RCC 7860 (cell line): ENCODE results near the gene PALLD.

Experiments used
- DNase-seq: peaks from one replicate; pipeline ENCODE4 v3.0.0-alpha.2; 2015; ENCODE audit warnings: low spot score
- FAIRE-seq: peaks from 2 replicates; lab custom pipeline; 2012; peaks lifted over from hg19 to GRCh38; lab: Jason Lieb, UNC

PALLD gene

DNA sequence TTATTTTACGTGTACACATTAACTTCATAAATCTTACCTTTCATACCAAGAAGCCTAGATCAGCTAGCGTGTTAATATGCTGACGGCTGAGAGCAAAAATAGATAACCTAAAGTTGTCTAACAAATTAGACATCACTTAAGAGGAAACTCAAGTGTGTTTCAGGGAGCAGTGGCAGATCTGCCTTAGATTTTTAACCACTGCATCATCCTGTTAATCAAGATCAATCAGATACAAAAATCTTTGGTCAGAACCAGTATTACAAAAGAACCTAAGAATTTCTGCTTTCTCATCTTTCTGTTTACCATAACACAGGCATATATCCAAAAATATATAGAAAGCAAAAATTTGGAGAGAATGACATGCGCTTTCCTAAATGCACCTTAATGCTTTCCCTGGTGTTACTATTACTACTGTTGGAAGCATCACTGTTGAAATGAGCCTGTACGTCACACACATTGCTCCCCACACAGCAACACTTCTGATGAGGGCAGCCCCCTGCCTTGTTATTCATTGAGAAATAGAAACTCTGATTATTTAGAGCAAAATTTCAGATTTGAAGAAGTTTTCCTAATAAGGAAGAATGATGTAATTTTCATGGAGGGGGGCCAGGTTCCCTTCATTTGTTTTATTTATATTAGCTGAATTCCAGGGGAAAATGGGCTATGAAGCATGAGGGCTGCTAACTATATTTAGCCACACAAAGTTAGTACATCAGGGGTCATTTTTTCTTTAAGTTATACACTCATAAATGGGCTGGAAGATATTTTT is 360.9 kb downstream of the PALLD start:
- FAIRE-seq (no peak), DNase-seq (no peak)

- FAIRE-seq (no peak), DNase-seq (no peak)
Measured at GRCh38 chr4:168859100-168859499, 362.2 kb downstream of the PALLD start.

DNA sequence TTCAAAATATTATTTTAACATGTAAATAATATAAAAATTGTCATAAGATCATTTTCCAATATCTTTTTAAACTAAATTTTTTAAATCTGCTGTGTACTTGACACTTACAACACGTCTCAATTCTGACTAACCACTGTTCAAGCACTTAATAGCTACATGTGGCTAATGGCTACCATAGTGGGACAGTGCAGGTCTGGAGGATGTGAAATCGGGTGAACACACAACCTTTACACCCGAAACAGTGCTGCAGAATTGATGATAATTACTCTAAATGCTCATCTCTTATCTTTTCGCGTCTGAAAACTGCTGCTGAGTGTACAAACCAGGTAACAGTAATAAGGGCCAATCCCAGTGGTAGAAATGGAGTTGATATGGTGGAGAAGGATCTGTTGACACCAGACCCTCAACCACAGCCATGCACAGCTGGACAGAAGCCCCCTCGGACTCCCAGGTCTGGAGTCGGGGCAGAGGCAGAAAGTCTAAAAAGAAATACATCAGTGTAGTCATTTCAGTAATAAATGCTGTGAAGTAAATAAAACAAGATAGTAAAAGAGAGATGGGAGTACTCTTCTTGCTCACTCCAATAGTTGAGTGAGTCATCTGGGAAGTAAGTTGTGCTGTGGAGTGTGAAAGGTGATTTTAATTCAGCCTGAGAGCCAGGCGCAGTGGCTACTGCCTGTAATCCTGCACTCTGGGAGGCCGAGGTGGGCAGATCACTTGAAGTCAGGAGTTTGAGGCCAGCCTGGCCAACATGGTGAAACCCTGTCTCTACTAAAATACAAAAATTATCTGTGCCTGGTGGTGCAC is 363.2 kb downstream of the PALLD start:
- DNase-seq = peak; percentile 70
- FAIRE-seq = peak; percentile 75

GRCh38 chr4:168860827-168861226 is 364.0 kb downstream of the PALLD start:
- no peak for FAIRE-seq

DNA sequence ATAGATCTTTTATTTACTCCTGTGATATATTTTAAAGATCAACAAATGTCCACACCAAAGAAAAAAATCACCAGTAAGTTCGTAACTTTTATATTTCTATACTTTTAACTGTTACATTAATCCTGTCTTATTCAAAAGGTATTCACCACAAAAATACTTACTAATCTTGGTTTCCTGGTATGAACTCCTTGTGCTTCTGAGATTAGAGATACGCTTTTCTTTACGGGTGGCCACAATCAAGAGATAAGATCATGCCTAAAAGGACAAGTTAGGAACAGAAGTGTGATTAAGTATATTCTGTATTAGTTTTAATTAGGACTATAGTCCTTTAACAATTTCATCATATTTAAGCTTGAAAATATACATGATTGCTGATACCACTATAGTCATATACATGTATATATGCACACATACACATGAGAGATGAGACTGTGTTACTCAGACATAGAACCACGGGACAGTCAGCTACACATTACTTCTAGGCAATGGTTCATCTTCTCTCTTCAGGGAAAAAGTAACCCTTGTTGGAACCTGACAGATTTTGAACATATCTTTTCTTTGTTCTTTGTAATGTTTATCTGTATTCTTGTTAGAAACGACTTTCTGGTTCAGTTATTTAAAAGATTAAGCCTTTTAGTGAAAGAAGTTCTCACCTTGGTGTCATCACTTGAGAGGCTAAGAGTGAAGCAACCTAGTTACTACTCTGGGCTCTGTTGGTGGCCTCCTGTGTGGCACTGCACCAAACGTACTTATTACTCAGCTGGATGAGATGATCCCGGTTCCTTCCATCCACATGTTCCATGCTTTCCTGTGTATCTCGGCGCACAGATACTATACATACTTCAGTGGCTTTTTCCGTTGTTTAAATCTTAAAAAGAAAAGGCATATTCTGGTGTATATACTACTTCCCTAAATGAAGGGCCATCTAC is 367.1 kb downstream of the PALLD start:
- FAIRE-seq = no peak
- no peak for DNase-seq

More at GRCh38 chr4:168860827-168861226, 364.0 kb downstream of the PALLD start:
- no peak for DNase-seq

DNA sequence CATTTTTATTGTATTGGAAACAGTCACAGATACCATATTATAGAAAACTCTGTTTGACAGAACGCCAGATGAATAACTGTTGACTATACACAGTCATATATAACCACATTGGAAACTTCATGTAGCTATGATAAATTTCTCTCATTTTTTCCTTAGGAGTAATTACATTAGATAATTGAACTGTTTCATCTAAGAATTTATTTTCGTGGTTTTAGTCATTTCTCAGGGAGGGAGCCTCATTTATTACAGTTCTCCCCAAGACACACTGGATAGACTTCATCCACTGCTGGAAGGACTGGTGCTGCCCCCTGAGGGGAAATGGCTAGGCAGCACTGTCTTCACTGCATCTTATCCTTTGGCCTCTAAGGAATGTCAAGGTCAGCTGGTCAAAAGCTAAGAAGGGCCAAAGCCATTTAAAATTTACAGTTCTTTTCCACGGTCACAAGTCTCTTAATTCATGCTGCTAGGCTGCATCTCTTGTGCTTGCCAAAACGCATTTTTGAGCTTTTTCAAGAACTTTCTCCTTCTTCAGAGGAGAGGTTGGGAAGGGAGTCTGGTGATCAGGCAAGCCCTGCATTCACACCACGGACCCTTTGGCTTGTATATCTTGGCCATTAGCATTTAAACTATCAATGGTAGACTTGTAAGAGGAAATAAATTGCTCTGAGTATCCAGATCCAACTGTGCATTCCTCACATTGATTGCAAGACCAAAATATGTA is 368.1 kb downstream of the PALLD start:
- DNase-seq = no peak

DNA sequence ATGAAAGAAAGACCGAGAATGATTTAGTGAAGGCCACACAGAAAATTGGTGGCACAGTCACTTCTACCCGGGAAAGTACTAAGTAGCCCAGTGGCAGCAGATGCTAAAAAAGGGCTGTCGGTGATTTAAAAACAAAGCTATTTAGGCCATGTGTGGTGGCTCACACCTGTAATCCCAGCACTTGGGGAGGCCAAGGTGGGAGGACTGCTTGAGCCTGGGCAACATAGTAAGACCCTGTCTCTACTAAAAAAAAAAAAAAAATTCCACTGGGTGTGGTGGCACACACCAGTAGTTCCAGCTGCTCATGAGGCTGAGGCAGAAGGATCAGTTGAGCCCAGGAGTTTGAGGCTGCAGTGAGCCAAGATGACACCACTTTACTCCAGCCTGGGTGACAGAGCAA is 369.0 kb downstream of the PALLD start:
- FAIRE-seq = no peak
- no peak for DNase-seq

More for the DNA sequence above, 368.1 kb downstream of the PALLD start:
- no peak for FAIRE-seq

GRCh38 chr4:168866635-168867034 is 369.8 kb downstream of the PALLD start:
- DNase-seq = no peak
- FAIRE-seq = no peak

DNA sequence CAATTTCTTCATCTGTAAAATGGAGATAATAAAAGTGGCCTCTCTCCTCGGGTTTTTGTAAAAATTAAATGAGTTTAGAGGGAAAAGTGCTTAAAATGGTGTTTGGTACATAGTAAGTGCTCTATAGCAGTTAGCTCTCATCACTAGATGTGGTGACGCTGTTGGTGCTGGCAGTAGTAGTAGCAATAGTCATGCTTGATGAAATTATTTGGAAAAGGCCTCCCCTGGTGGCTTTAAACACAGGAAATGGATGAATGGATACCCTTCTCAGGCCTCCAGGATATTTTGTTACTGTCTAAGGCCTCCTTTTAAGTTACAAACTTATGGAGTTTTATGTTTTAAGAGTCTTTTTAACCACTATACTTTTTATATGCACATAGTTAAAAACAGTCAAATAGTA is 370.3 kb downstream of the PALLD start:
- no peak for DNase-seq
- no peak for FAIRE-seq

- DNase-seq = no peak
- no peak for FAIRE-seq
Measured at GRCh38 chr4:168868044-168868781, 371.4 kb downstream of the PALLD start.

DNA sequence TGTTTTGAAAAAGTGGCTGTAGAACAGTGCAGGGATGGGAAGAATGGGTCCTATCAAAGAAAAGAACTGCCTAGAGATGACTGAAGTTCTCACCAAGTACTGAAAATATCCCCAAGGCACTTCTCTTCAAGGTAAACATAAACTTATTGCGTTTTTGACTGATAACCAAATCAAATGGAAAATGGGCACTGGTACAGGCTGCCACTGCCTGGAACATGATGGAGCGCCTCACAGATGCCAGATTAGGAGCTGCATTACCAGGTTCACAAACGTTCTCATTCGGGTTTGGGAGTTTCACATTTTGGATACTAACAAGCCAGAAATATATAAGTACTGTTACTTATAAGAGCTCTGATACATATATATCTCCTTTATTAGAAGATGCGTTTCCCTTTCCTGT is 371.9 kb downstream of the PALLD start:
- DNase-seq (no peak), FAIRE-seq (no peak)

GRCh38 chr4:168870004-168870403 is 373.2 kb downstream of the PALLD start:
- DNase-seq (no peak), FAIRE-seq (no peak)

DNA sequence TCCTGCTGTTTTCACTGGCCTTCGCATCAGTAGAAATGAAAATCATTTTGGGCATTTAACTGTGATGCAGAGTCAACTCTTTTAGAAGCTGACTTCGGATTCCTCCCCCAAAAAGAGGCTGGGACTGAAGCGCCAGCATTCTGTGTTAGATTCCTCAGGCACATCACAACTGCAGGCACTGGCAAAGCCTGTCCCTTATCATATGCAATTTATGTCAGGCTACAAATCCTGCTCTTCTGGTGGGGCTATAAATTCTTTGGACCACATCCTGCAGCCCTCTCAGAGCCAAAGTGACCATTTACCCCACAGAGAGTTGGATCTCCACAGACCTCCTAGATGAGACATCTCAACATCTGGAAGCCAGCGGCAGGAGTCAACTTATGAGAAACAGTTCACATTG is 374.8 kb downstream of the PALLD start:
- FAIRE-seq (no peak), DNase-seq (no peak)

DNA sequence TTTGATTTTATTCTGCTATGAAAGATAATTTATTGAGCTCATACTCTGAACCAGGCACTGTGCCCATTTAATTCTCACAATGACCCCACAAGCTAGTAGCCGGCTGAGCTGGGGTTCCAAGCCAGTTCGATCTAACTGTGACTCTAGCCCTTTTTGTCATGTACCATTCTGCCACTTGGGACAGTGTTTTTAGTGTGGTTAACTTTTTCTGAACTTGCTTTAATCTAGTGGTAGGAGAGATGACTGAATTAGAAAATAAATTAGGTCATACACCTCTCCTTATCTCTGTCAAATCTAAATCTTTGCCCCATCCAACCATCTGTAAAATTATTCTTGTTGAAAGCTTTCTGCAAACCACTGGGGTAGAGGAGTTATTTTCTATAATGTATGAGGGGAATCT is 377.2 kb downstream of the PALLD start:
- no peak for DNase-seq
- FAIRE-seq = no peak

DNA sequence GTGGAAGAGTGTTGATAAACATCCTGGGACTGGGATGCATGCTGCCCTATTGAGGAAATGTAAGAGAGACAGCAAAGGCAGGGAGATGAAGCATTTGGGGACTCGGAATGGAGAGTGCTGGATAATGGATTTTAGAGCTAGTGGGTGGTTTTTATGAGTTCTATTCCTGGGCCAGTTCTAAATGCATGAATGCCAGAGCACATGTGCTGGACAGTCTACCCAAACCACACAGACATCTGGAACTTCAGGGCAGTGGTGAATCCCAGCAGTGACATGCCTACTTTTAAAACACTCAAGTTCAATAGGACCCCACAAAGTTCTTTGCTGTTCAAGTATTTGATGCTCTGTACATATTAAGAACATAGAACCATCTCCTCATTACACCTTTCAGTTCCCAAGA is 379.3 kb downstream of the PALLD start:
- FAIRE-seq (no peak), DNase-seq (no peak)

GRCh38 chr4:168877511-168878491 is 380.9 kb downstream of the PALLD start:
- DNase-seq (peak; percentile 30), FAIRE-seq (no peak)

GRCh38 chr4:168878623-168879022 is 381.8 kb downstream of the PALLD start:
- no peak for FAIRE-seq

GRCh38 chr4:168879188-168879587 is 382.3 kb downstream of the PALLD start:
- DNase-seq = no peak
- FAIRE-seq = no peak

More at GRCh38 chr4:168878623-168879022, 381.8 kb downstream of the PALLD start:
- DNase-seq = no peak
